A172 (cell line): ENCODE data around the gene CERS6. TPM values are rescaled to one million over a fixed set of nuclear protein-coding genes. Genes with fewer than 3 reads are reported as not detected.
"Not testable (repeated sequence)": the region's sequence is repeated elsewhere in the genome, so short reads cannot be mapped to it uniquely, and the experiment has no call there.

Experiments
- DNase-seq: peaks from one replicate; pipeline ENCODE4 v3.0.0-alpha.2; 2015; ENCODE audit warnings: low spot score
- total RNA-seq: library from RNA; depleted of rRNA; stranded (reverse); fragments of >200 nt; shearing (Covaris generic); gene quantifications from 2 replicates; pipeline ENCODE4 v1.2.3, GENCODE V29; 2014

Gene CERS6
- total RNA-seq, 1 experiment from 2014 or later: 25.4 TPM

DNA sequence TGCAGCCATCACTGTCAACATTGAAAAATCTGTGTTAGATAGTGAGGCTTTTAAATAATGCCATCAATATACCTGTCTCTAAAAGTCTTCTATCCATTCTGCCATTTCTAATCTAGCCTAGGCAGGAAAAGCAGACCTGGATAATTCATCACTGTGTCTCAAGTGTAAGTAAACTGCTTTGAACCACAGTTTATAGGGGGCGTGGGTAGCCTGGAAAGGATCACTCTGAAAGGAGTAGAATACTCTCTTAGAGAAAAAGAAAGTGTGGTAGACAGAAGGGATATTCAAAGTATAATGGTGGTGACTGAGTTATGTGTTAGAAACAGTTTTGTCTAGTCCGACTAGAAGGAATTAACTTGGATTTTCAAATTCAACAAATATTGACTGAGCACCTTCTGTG lies 40.8 kb downstream of the CERS6 start:
- no peak for DNase-seq

DNA sequence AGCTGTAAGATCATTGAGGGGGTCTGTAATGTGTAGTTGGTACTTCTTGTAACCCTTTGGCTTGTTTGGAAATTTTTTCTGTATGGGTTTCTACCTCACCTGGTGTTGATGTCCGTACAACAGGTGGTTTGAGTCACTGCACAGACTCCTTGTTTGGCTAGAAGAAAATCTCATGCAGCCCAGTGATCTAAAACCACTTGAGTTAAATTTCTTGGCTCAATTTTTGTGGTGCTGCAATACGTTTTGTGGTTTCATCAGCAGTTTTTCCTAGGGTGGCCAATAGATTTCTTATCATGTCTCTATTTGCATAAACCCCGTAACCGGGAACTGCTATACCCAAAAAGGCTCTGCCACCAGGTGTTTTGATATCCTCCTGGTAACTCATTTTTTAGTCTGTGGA lies 43.4 kb downstream of the CERS6 start:
- no peak for DNase-seq

DNA sequence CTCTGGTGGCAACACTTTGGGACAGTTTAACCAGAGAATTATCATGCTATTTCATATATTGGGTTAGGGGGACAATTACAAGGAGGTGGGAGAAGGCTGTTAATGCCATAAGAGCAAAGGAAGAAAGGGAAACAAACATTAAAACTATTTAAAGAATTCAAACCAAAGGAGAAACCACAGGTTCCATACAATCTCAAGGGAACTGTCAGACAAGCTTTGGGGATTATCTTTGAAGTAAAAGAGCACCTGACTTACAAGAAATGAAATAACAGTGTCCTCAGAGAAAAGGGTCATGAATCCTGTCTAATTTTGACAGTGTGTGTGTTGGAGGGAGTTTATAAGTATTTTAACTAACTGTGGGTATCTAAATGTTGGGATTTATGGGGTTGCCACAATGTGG lies 44.4 kb downstream of the CERS6 start:
- DNase-seq: peak; percentile 68

DNA sequence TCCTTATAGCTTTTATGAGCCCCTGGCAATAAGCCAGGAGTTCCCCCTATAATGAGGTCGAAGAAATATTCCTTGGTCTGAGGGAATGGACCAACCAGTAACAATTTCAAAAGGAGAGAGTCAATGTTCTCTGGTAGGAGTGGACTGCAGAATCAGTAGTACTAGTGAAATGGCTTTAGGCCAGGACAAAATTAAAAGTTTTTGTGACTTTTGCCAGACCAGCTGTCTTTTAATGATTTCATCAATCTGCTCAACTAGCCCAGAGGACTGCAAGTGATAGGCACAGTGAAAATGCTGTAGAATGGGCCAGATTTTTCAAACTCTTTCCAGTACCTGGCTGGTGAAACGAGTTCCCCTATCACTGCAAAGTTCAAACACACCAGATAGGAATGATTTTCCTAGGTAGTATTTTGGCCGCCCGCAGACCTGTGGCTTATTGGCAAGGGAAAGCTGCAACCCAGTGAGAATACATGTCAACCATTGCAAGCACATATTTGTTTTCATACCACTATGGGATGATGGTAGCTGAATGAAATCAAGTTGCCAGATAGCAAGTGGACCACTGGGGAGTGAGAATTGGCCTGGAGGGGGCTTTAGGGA lies 45.5 kb downstream of the CERS6 start:
- no peak for DNase-seq

DNA sequence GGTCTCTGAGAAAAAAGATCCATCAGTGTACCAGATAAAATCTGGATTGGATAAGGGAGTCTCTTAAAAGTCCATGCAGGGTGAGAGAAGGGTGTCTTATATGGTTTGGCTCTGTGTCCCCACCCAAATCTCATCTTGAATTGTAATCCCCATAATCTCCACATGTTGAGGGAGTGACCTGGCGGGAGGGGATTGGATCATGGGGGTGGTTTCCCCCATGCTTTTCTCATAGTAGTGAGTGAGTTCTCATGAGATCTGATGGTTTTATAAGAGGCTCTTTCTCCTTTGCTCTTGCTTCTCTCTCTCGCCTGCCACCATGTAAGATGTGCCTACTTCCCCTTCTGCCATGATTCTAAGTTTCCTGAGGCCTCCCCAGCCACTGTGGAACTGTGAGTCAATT lies 46.8 kb downstream of the CERS6 start:
- not testable (repeated sequence) for DNase-seq

- DNase-seq: no peak
Measured at GRCh38 chr2:168503901-168504300, 47.8 kb downstream of the CERS6 start.

- no peak for DNase-seq
Measured at GRCh38 chr2:168504323-168504722, 48.3 kb downstream of the CERS6 start.

DNA sequence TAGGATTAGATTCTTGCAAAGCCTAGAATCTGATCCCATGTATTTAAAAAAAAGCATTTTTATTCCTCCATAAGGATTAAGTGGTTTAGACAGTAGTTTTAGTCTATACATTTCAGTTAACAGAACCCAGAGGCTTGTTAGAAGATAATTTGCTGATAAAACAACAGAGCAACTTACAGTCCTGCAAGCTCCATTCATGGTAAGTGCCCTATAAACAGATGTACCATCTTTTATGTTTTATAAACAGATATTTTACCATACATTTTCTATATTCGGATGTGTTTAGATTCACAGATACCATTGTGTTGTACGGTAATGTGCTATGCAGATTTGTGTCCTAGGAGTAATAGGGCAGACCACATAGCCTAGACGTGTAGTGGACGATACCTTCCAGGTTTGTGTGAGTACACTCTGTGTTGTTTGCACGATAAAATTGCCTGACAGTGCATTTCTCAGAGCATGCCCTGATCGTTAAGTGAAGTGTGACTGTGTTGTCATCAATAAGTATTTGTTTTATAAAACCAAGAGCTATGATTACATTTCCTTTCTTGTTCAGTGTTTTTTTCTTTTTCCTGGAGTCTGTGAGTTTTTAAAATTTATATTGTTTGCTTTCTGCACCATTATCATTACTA lies 54.2 kb downstream of the CERS6 start:
- no peak for DNase-seq

DNA sequence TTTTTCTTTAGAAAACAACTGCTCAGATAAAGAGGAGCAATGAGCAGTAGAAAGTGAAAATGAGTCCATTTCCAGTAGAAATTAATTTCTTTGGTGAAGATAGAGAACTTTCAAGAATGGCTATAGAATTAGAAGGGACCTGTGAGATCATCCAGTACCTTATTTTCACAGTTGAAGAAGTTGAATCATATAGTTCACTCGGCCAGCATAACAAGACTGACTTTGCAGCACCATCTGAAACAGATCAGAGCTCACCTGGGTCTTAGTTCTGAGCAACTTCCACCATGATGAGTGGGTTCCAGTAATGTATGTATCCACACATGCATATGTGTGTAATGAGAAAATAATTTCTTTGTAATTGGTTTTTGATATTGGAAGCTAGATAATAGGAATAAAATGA lies 58.6 kb downstream of the CERS6 start:
- no peak for DNase-seq

- peak; percentile 72 for DNase-seq
Measured at GRCh38 chr2:168515502-168515901, 59.4 kb downstream of the CERS6 start.

DNA sequence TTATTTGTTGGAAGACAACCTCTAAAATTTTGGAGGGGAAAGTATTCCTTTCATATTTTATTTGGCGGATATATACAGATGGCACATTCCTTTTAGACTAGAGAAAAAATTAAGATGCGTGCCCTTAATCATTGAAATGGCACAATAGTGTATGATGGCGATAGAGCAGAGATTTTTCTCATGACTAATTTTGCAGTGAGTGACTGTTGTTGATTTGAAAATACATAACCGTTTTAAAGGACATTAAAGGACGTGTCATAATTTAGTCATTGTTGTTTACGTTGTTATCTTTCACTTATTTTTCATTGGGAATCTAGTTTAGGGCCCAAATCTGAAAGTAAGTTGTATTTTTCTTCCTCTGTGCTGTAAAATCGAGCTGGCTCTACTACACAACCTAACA lies 61.7 kb downstream of the CERS6 start:
- no peak for DNase-seq

GRCh38 chr2:168518555-168519066 lies 62.5 kb downstream of the CERS6 start:
- DNase-seq: no peak

GRCh38 chr2:168519534-168520308 lies 63.6 kb downstream of the CERS6 start:
- no peak for DNase-seq

- DNase-seq: no peak
Measured at GRCh38 chr2:168521053-168521741, 65.1 kb downstream of the CERS6 start.

DNA sequence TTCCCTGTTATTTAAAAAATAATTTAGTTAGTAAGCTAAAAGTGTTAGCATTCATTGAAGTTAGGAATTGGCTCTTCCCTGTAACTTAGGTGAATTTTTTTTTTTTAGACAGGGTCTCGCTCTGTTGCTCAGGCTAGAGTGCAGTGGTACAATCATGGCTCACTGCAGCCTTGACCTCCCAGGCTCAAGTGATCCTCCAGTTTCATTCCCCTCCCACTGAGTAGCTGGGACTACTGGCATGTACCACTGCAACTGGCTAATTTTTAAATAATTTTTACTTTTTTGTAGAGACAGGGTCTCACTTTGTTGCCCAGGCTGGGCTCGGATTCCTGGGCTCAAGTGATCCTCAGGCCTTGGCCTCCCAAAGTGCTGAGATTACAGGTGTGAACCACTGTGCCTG lies 66.4 kb downstream of the CERS6 start:
- no peak for DNase-seq

DNA sequence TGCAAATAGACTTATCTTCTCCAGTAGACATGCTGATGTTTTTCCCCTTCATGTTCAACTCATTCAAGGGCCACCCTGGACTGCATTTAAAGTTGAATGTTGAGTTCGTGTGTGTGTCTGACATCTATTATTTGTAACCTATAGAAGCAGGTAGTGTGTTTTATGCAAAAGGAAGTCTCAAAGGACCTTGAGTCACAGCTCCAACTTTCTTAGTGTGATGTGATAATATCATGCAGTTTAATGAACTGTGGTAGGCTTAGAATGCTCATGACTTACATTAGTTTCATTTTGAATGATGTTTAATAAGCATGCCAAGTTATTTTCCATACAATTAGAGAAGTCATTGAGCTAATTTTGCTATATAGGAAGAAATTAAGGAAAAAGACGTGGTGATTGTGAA lies 67.9 kb downstream of the CERS6 start:
- DNase-seq: no peak

GRCh38 chr2:168525020-168525419 lies 68.9 kb downstream of the CERS6 start:
- DNase-seq: no peak

- no peak for DNase-seq
Measured at GRCh38 chr2:168525716-168526446, 69.8 kb downstream of the CERS6 start.

- DNase-seq: no peak
Measured at GRCh38 chr2:168526641-168527040, 70.6 kb downstream of the CERS6 start.

DNA sequence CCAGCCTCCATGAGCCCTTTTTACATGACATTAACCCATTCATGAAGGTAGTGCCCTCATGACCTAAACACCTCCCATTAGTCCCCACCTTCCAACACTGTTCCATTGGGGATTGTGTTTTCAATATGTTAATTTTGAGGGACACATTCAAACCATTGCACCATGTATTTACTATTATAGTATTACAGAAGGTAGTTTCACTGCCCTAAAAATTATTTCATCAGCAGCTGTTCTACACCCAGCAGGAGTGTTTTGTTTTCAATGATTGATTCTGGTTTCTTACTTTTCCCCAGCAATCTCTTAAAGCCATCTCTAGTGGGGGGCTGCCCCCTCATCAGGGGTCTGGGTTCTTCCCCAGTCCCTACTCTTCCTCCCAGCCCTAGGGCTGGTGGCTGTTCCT lies 71.9 kb downstream of the CERS6 start:
- DNase-seq: no peak

DNA sequence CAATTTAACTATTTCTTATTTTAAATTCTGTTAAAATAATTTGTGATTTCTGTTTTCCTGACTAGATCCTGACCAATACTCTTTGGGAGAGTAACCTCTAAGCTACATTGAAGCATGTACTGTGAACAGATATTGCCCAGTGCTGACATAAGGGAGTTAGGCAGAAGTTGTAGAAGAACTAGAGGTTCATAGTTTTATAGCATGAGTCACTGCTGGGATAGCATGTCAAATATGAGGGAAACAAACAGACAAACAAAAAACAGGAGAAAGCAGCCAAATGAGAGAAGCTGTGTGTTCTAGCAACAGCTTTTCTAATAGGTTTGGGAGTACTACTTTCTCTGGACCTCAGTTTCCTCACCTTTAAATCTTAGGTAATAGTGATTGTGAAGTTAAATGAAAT lies 72.4 kb downstream of the CERS6 start:
- DNase-seq: no peak
